ENCODE measurements around the gene CRACR2B.

DNA sequence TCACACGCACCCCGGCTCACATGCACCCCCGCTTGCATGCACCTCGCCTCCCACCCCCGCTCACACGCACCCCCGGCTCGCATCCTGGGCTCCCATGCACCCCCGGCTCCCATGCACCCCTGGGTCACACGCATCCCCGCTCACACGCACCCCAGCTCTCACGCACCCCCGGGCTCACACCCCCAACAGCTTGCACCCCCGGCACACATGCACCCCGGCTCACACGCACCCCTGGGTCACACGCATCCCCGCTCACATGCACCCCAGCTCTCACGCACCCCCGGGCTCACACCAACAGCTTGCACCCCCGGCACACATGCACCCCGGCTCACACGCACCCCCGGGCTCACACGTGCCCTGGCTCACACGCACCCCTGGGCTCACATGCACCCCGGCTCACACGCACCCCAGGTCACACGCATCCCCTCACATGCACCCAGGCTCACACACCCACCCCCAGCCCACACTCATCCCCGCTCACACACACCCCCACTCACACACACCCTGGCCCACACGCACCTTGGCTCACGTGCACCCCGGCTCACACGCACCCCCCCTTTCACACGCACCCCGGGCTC is 31.1 kb downstream of the CRACR2B start:
- TF ChIP-seq POLR2A (IDR thresholded peaks at IDR 0.05): no peak
- TF ChIP-seq, protein P1, sequence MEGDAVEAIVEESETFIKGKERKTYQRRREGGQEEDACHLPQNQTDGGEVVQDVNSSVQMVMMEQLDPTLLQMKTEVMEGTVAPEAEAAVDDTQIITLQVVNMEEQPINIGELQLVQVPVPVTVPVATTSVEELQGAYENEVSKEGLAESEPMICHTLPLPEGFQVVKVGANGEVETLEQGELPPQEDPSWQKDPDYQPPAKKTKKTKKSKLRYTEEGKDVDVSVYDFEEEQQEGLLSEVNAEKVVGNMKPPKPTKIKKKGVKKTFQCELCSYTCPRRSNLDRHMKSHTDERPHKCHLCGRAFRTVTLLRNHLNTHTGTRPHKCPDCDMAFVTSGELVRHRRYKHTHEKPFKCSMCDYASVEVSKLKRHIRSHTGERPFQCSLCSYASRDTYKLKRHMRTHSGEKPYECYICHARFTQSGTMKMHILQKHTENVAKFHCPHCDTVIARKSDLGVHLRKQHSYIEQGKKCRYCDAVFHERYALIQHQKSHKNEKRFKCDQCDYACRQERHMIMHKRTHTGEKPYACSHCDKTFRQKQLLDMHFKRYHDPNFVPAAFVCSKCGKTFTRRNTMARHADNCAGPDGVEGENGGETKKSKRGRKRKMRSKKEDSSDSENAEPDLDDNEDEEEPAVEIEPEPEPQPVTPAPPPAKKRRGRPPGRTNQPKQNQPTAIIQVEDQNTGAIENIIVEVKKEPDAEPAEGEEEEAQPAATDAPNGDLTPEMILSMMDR (IDR thresholded peaks at IDR 0.05): no peak
- no peak for TF ChIP-seq POLR2AphosphoS5 (IDR thresholded peaks at IDR 0.05)
- TF ChIP-seq EP300 (IDR thresholded peaks at IDR 0.05; ENCODE audit: low read depth): no peak

Data from transverse colon (tissue), 4 donors.